ENCODE results near the gene PIWIL4. TPM values are rescaled to one million over a fixed set of nuclear protein-coding genes. Genes with fewer than 3 reads are reported as not detected.

PIWIL4 gene
- total RNA-seq, 6 experiments from 2014 or later: 0.12 to 0.43 (median 0.28) TPM

DNA sequence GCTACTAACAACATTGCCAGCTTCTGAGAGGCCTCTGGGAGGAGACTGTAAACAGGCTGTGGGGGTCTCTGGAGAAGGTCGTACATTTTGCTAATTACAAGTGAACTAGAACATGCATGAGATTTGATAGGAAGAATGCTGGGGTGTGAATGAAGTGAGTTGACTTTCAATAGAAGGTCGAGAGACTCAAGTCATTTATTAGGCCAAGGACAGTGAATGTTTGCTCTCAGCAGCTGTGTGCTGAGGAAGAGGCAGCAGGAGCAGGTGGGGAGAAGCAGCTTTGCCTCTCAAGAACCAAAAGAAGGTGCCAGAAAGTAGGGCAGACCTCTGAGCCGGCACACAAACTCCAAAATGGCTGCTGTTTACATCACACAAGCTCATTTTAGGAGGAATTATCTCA lies 91.7 kb downstream of the PIWIL4 start:
- Mint-ChIP-seq H3K4me3 (no peak overlapping the region), H3K36me3 (ENCODE audit: low read depth) (no peaks in the 10 kb centered on the region; the same call in 1 of the 2 replicates), H3K9me3 (no peaks in the 10 kb centered on the region; the same call in 1 of the 2 replicates), H3K27me3 (ENCODE audit: insufficient read depth) (peaks cover 43% of the 10 kb centered on the region), H3K4me1 (ENCODE audit: low read depth) (peaks cover 8% of the 10 kb centered on the region), H3K27ac (no peak overlapping the region)
- TF ChIP-seq, protein P1, sequence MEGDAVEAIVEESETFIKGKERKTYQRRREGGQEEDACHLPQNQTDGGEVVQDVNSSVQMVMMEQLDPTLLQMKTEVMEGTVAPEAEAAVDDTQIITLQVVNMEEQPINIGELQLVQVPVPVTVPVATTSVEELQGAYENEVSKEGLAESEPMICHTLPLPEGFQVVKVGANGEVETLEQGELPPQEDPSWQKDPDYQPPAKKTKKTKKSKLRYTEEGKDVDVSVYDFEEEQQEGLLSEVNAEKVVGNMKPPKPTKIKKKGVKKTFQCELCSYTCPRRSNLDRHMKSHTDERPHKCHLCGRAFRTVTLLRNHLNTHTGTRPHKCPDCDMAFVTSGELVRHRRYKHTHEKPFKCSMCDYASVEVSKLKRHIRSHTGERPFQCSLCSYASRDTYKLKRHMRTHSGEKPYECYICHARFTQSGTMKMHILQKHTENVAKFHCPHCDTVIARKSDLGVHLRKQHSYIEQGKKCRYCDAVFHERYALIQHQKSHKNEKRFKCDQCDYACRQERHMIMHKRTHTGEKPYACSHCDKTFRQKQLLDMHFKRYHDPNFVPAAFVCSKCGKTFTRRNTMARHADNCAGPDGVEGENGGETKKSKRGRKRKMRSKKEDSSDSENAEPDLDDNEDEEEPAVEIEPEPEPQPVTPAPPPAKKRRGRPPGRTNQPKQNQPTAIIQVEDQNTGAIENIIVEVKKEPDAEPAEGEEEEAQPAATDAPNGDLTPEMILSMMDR (IDR thresholded peaks at IDR 0.05): no peak
- no peak for DNase-seq

DNA sequence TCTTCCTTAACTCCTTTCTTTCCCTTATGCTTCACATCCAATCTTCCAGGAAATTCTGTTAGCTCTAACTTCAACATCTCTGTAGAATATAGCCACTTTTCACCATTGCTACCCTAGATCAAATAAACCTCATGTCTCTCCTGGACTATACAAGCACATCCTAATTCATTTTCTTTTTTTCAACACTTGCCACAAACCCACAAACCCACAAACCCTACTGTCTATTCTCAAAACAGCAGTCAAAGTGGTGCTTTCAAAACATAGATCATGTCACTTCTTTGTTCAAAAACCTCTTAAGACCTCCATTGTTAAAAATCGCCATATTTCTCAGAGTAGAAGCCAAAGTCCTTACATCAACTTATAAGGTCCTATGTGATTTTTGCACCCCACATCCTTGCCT lies 94.3 kb downstream of the PIWIL4 start:
- peaks cover 42% of the 10 kb centered on the region for H3K27me3 Mint-ChIP-seq (ENCODE audit: insufficient read depth)
- H3K4me1 Mint-ChIP-seq (ENCODE audit: low read depth): peaks cover 16% of the 10 kb centered on the region
- no peak for DNase-seq
- H3K4me3 Mint-ChIP-seq: no peak overlapping the region
- no peaks in the 10 kb centered on the region; the same call in 1 of the 2 replicates for H3K36me3 Mint-ChIP-seq (ENCODE audit: low read depth)
- TF ChIP-seq, protein P1 (IDR thresholded peaks at IDR 0.05): no peak
- H3K27ac Mint-ChIP-seq: no peak overlapping the region
- H3K9me3 Mint-ChIP-seq: no peaks in the 10 kb centered on the region; the same call in 1 of the 2 replicates

DNA sequence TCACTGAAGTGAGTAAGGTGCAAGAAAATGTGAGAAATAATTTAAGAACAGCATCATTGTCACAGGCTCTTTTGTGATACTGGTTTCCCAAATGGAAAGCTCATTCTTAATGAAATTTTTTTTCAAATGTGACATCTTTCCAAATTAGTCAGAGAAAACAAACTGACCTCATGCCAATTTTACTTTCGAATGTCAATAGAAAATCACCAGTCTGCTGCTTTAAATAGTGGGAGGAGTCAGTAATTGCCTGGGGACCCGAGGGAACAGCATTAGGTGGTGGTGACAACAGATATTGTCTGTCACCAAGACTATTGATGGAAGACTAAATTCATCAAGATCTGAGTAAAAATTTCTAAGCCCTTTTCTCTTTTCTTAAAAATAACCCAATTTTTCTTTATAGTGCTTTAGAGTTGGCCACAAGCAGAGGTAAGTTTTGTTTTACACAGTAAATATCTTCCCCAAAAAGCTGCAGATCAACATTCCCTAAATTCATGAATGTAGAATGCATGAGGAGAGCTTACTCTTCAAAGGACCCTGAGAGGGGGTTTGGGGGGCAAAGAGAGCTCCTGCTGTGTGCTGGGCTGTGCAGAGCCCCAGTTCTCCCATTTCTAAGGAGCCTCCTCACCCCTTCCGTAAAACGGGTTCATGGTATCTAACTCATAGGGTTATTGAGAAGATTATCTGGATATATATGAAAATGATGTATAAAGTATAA lies 95.1 kb downstream of the PIWIL4 start:
- no peak overlapping the region for H3K4me3 Mint-ChIP-seq
- TF ChIP-seq, protein P1 (IDR thresholded peaks at IDR 0.05): no peak
- H3K27me3 Mint-ChIP-seq (ENCODE audit: insufficient read depth): peaks cover 43% of the 10 kb centered on the region
- H3K36me3 Mint-ChIP-seq (ENCODE audit: low read depth): no peaks in the 10 kb centered on the region; the same call in 1 of the 2 replicates
- H3K4me1 Mint-ChIP-seq (ENCODE audit: low read depth): peaks cover 9% of the 10 kb centered on the region
- H3K9me3 Mint-ChIP-seq: no peaks in the 10 kb centered on the region; the same call in 1 of the 2 replicates
- DNase-seq: no peak
- no peak overlapping the region for H3K27ac Mint-ChIP-seq

DNA sequence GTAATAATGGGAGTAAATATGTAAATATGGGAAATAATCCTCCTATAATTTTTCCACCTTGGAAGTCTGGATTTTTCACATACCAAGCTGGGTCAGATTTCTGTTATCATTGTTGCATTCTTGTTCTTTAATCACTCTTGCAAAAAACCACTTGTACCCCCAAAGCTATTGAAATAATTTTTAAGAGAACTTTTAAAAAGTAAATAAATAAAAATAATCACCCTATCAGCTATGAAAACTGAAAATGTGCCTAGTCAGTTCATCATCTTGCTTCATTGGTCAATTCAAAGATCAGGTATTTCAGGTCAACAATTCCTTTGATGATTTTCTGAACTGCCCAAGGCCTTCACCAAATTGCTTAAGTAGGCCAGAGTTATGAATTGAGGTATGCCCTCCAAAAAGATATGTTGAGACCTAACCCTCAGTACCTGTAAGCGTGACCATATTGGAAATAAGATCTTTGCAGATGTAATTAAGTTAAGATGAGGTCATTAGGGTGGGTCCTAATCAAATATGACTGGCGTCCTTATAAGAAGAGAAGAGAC lies 95.8 kb downstream of the PIWIL4 start:
- peaks cover 8% of the 10 kb centered on the region; the same call in 1 of the 2 replicates for H3K4me1 Mint-ChIP-seq (ENCODE audit: low read depth)
- peaks cover 36% of the 10 kb centered on the region for H3K27me3 Mint-ChIP-seq (ENCODE audit: insufficient read depth)
- TF ChIP-seq, protein P1 (IDR thresholded peaks at IDR 0.05): no peak
- H3K36me3 Mint-ChIP-seq (ENCODE audit: low read depth): no peaks in the 10 kb centered on the region; the same call in 1 of the 2 replicates
- no peak for DNase-seq
- H3K4me3 Mint-ChIP-seq: no peak overlapping the region
- H3K9me3 Mint-ChIP-seq: no peaks in the 10 kb centered on the region; the same call in 1 of the 2 replicates
- H3K27ac Mint-ChIP-seq: no peak overlapping the region

DNA sequence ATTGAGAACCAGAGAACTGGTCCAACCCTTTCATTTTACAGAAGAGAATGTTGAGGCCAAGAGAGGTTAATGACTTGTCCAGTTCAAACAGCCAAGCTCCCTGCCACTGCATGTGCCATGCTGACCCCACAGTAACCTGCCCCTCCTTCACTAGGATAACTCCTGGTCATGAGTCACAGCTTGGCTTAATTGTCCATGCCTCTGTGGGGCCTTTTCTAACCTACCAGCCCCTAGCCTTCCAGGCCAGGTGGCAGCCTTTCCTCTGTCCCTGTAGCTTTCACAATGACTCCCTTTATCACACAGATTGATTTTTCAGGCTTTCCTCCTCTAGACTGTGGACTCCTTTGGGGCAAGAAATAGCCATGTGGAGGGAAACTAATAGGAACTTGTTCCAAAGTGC lies 97.2 kb downstream of the PIWIL4 start:
- H3K4me1 Mint-ChIP-seq (ENCODE audit: low read depth): peaks cover 8% of the 10 kb centered on the region; the same call in 1 of the 2 replicates
- no peaks in the 10 kb centered on the region; the same call in 1 of the 2 replicates for H3K9me3 Mint-ChIP-seq
- H3K4me3 Mint-ChIP-seq: no peak overlapping the region
- peaks cover 29% of the 10 kb centered on the region for H3K27me3 Mint-ChIP-seq (ENCODE audit: insufficient read depth)
- no peak for DNase-seq
- no peak overlapping the region for H3K27ac Mint-ChIP-seq
- H3K36me3 Mint-ChIP-seq (ENCODE audit: low read depth): no peaks in the 10 kb centered on the region; the same call in 1 of the 2 replicates
- TF ChIP-seq, protein P1 (IDR thresholded peaks at IDR 0.05): no peak
